ENCODE results near the gene SEC31A. TPM values are rescaled to one million over a fixed set of nuclear protein-coding genes. Genes with fewer than 3 reads are reported as not detected.

The SEC31A gene
- polyA plus RNA-seq, 1 of the 3 experiments (the other 2 are of a cell fraction): 147 TPM

DNA sequence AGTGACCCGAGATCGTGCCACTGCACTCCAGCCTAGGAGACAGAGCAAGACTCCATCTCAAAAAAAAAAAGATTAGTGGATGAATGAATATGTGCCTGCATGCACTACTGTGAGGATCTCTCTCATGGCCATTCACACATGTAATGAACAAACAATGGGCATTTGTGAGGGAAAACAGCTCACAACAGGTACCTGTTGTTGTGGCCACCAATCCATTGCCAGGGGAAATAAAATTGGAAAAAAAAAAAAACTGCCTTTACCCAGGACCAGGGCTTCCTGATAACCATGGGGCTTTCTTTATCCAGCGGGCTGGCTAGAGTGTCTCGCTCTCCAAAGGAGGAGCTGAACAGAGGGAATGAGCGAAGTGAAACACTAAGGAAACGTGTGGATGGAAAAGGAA, 99.8 kb downstream of the SEC31A start:
- CTCF ChIA-PET: interaction anchor here (2.2 kb wide), 1 partner anchor 70 kb away, joined by 9 read pairs; no protein-coding TSS in a partner anchor
- H3K9me2 ChIP-seq: no peaks in the 10 kb centered on the region
- H3K27me3 ChIP-seq (ENCODE audit: insufficient read depth): no peaks in the 10 kb centered on the region
- no peak for TF ChIP-seq NFIC (IDR thresholded peaks at IDR 0.05; ENCODE audit: borderline replicate concordance)
- TF ChIP-seq TCF12 (IDR thresholded peaks at IDR 0.05): no peak
- TF ChIP-seq MXI1 (IDR thresholded peaks at IDR 0.05; ENCODE audit: low read depth, low read length): no peak
- TF ChIP-seq MEF2A (IDR thresholded peaks at IDR 0.05; ENCODE audit: borderline replicate concordance, low read depth): no peak
- no peak for TF ChIP-seq GATA2 (CRISPR knock-in tag; IDR thresholded peaks at IDR 0.05)
- no peak for TF ChIP-seq FOXM1 (IDR thresholded peaks at IDR 0.05; ENCODE audit: low read depth)
- TF ChIP-seq RAD21 (IDR thresholded peaks at IDR 0.05; ENCODE audit: low read length): no peak
- no peak overlapping the region for H2AFZ ChIP-seq (ENCODE audit: low read depth)
- H3K36me3 ChIP-seq (replicated peaks in 1 of 2; ENCODE audit: control insufficient read depth in 1 of 2, insufficient read depth in 2 of 2, low read length in 1 of 2): peaks cover 0 to 4% of the 10 kb centered on the region in 2 experiments
- peaks cover 98% of the 10 kb centered on the region for H3K79me2 ChIP-seq (ENCODE audit: insufficient read depth)
- 92% methylated on average over 6 of the region's 6 CpGs for WGBS (ENCODE audit: low lambda C conversion rate)
- peaks cover 26% of the 10 kb centered on the region for H3F3A ChIP-seq (replicated peaks; ENCODE audit: insufficient read depth)
- H3K9me3 ChIP-seq: no peaks in the 10 kb centered on the region
- no peak overlapping the region for H3K27ac ChIP-seq (ENCODE audit: low read depth in 2 of 2, low read length in 1 of 2)
- no peak for DNase-seq
- no peak overlapping the region for H3K9ac ChIP-seq
- H3K4me3 ChIP-seq (ENCODE audit: low read depth in 2 of 2, low read length in 1 of 2): no peak overlapping the region
- H3K4me2 ChIP-seq: no peak overlapping the region
- POLR2A ChIA-PET: no interaction called here
- H4K20me1 ChIP-seq (ENCODE audit: insufficient read depth): peaks cover 5% of the 10 kb centered on the region; the same call in 1 of the 2 replicates
- peaks cover 0 to 16% of the 10 kb centered on the region in 2 experiments; a peak in 2 of 4 replicates for H3K4me1 ChIP-seq (ENCODE audit: control insufficient read depth in 1 of 2, insufficient read depth in 2 of 2, low read depth in 1 of 2, low read length in 1 of 2)

GRCh38 chr4:82790060-82790660, 100.8 kb downstream of the SEC31A start:
- H4K20me1 ChIP-seq (ENCODE audit: insufficient read depth): peaks cover 4% of the 10 kb centered on the region; the same call in 1 of the 2 replicates
- ChIA-PET CTCF (interaction anchor here (0.8 to 1.8 kb wide), 2 partner anchors 10 to 68 kb away, joined by 4 to 5 read pairs; no protein-coding TSS in a partner anchor), POLR2A (no interaction called here)
- DNase-seq: no peak
- no peaks in the 10 kb centered on the region for H3K9me2 ChIP-seq
- no peak overlapping the region for H3K4me3 ChIP-seq (ENCODE audit: low read depth in 2 of 2, low read length in 1 of 2)
- WGBS (ENCODE audit: low lambda C conversion rate): 92% methylated on average over 8 of the region's 8 CpGs
- H2AFZ ChIP-seq (ENCODE audit: low read depth): no peak overlapping the region
- H3F3A ChIP-seq (replicated peaks; ENCODE audit: insufficient read depth): peaks cover 35% of the 10 kb centered on the region
- H3K27me3 ChIP-seq (ENCODE audit: insufficient read depth): no peaks in the 10 kb centered on the region
- H3K4me1 ChIP-seq (ENCODE audit: control insufficient read depth in 1 of 2, insufficient read depth in 2 of 2, low read depth in 1 of 2, low read length in 1 of 2): peaks cover 3 to 17% of the 10 kb centered on the region in 2 experiments; a peak in 3 of 4 replicates
- no peaks in the 10 kb centered on the region for H3K9me3 ChIP-seq
- no peaks in the 10 kb centered on the region for H3K36me3 ChIP-seq (replicated peaks in 1 of 2; ENCODE audit: control insufficient read depth in 1 of 2, insufficient read depth in 2 of 2, low read length in 1 of 2)
- H3K27ac ChIP-seq (ENCODE audit: low read depth in 2 of 2, low read length in 1 of 2): no peak overlapping the region
- no peak overlapping the region for H3K4me2 ChIP-seq
- TF ChIP-seq EP300 (IDR thresholded peaks at IDR 0.05; ENCODE audit: borderline replicate concordance in 1 of 2, low read depth in 1 of 2, low read length in 1 of 2): no peak
- H3K9ac ChIP-seq: no peak overlapping the region
- H3K79me2 ChIP-seq (ENCODE audit: insufficient read depth): peaks cover 88% of the 10 kb centered on the region

- Histone ChIP-seq H4K20me1 (ENCODE audit: insufficient read depth) (peaks cover 4% of the 10 kb centered on the region; the same call in 1 of the 2 replicates), H3K27ac (ENCODE audit: low read depth in 2 of 2, low read length in 1 of 2) (no peak overlapping the region), H3K9me3 (no peaks in the 10 kb centered on the region), H3K4me1 (ENCODE audit: control insufficient read depth in 1 of 2, insufficient read depth in 2 of 2, low read depth in 1 of 2, low read length in 1 of 2) (peaks cover 9 to 21% of the 10 kb centered on the region in 2 experiments), H3K9me2 (no peaks in the 10 kb centered on the region), H3K4me3 (ENCODE audit: low read depth in 2 of 2, low read length in 1 of 2) (no peak overlapping the region), H2AFZ (ENCODE audit: low read depth) (no peak overlapping the region), H3K27me3 (ENCODE audit: insufficient read depth) (no peaks in the 10 kb centered on the region), H3K4me2 (no peak overlapping the region), H3F3A (replicated peaks; ENCODE audit: insufficient read depth) (peaks cover 45% of the 10 kb centered on the region), H3K36me3 (replicated peaks in 1 of 2; ENCODE audit: control insufficient read depth in 1 of 2, insufficient read depth in 2 of 2, low read length in 1 of 2) (no peaks in the 10 kb centered on the region), H3K79me2 (ENCODE audit: insufficient read depth) (peaks cover 83% of the 10 kb centered on the region), H3K9ac (no peak overlapping the region)
- CTCF ChIA-PET: interaction anchor here (0.6 to 1.8 kb wide), 2 partner anchors 11 to 136 kb away, joined by 3 to 5 read pairs; no protein-coding TSS in a partner anchor
- 90% methylated on average over 7 of the region's 7 CpGs for WGBS (ENCODE audit: low lambda C conversion rate)
- POLR2A ChIA-PET: no interaction called here
- DNase-seq: no peak
- TF ChIP-seq TAF1 (IDR thresholded peaks at IDR 0.05; ENCODE audit: borderline replicate concordance, low read depth, low read length) (no peak), POLR2AphosphoS5 (IDR thresholded peaks at IDR 0.05; ENCODE audit: low read depth, low read length) (no peak)
Measured at GRCh38 chr4:82789025-82789776, 101.8 kb downstream of the SEC31A start.

Measured in SK-N-SH (cell line).